NCI-H446 (cell line): Measurements from ENCODE around the gene TNNI3.
"Not testable (repeated sequence)": the region's sequence is repeated elsewhere in the genome, so short reads cannot be mapped to it uniquely, and the experiment has no call there.

ENCODE experiments used
- DNase-seq, 2 experiments: peaks; one replicate each; lab custom pipeline; 2025; lab: John Stamatoyannopoulos, UW

Gene TNNI3

DNA sequence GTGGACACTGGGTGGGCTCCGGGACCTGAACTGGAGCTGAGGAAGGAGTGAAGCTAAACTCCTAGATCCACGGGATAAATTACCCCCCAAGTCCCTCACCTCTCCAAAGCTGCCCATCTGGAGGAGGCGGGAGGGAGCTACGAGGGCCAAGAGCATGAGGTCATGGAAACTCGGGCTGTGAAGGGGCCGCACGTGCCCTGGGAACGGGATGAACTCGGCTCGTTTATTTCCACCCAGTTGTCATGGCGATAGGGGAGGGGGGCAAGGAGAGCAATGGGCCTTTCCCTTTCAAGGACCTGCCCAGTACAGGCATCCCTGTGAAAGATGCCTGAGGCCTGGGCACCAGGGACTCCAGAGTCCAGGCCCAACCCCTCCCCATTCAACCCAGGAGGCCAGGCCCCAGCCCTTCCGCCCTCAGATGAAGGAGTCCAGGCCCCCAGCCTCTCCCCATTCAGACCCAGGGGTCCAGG lies 43.9 kb downstream of the TNNI3 start:
- peak; percentile 16 to 32 for DNase-seq

DNA sequence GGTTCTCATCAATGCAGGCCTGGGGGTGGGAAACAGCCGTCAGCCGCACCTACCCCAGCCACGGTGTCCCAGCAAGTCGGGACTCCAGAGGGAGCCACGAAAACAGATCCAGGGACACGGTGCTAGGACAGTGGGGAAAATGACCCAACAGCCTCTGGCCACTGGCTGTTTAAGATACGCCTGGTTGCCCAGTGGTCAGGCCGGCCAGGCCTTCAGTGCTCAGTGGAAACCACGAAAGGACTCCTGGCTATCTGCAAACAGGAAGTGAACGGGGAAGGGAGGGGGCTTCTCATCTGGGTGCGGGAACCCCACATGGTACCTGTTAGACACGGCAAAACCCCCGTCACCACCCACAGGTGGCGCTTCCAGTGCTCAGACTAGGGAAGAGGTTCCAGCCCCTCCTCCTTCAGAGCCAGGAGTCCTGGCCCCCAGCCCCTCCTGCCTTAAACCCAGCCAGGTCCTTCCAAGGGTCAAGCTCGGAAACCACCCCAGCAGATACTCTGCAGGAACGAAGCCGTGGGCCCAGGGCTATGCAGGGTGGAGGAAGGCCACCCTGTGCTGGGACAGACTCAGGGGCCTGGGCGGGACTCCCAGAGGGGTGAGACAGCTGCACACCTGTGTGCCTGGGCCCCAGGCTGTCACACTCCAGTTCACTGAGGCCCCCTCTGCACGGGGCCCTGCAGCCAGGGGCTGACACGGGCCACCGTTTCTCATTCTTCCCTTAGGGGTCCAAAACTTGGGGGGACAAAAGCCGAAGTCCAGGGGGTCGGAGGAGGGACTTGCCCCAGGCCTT lies 44.6 kb downstream of the TNNI3 start:
- DNase-seq, result no peak

DNA sequence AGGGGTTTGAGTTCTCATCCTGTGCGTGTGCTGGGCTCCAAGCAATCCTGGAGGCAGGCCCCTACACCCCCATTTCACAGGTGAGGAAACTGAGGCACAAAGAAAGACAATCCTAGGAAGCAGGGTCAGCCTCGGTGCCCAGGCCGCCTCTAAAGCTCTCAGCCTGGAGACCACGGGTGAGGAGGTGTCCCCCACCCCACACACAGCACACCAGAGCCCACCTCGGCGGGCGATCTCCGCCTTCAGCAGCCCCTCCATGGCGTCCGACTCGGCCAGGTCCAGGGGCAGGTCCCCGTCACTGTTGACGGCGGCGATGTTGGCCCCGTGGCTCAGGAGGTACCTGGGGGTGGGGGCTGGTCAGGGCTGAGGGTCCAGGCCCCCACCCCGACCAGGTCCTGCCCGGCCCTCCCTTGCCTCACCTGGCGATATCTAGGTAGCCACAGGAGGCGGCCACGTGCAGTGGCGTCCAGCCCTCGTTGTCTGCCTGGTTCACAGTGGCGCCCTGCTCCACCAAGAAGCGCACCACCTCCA lies 45.2 kb downstream of the TNNI3 start:
- DNase-seq, result no peak

DNA sequence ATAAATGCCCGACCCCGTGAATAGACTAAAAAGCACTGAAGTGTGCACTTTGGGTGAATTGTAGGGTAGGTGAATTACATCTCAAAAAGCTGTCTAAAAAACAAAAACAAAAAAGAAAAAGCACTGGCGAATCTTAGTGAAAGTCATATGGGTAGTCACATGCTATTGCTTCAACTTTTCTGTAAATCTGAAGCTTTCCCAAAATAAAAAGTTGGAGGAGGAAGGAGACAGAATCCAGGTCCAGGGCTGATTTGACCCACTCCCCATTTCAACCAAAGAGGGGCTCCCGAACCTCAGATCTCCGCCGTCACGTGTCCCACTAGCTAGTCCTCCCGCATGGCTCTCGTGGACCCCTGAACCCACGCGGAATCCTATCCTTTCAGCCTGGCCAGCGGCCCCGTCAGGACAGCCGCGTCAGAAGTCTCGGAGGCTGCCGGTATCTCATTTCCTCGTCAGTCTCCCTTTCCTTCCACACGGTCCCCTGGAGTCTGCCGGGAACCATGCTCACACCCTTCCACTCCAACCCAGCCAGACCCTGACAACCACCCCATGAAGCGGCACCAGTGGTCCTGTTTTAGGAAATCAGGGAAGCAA lies 46.2 kb downstream of the TNNI3 start:
- DNase-seq, result no peak

DNA sequence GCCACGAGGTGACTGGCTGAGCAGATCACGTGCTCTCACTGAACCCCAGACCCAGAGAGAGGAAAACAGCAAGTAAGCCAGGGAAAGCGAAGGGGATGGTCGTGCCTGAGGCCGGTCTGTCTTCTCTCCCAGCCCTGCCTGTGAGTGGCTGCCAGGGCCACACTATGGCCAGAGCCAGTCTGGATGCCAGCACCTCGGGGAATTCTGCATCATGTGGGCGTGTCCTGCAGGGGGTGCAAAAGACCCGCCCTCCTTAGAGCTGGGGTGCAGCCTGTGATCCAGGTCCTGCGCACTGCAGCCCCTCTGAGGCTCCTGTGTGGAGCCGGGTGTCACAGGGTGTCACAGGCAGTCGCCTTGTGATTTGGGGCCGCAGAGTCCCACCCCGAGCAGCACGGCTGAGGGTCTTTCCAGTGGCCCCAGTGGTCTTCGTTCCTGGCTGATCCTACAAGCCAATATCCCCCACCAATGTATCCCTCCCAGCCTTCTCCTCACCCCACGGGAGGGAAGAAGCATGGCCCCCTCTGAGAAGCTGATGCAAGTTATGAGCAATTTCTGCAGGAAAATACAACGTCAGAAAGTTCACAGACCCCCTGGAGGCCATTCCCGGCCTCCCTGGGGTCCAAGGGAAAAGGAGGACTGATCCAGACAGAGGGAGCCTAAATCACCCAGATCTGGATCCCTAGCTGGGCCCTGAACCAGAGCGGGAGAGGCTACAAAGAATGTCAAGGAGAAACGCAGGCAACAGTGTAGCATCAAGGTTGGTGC lies 47.8 kb downstream of the TNNI3 start:
- no peak for DNase-seq

DNA sequence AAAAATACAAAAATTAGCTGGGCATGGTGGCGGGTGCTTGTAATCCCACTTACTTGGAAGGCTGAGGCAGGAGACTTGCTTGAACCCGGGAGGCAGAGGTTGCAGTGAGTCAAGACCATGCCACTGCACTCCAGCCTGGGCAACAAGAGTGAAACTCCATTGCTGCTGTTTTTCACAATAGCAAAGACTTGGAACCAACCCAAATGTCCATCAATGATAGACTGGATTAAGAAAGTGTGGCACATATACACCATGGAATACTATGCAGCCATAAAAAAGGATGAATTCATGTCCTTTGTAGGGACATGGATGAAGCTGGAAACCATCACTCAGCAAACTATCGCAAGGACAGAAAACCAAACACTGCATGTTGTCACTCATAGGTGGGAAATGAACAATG lies 50.3 kb downstream of the TNNI3 start:
- DNase-seq, result not testable (repeated sequence)

DNA sequence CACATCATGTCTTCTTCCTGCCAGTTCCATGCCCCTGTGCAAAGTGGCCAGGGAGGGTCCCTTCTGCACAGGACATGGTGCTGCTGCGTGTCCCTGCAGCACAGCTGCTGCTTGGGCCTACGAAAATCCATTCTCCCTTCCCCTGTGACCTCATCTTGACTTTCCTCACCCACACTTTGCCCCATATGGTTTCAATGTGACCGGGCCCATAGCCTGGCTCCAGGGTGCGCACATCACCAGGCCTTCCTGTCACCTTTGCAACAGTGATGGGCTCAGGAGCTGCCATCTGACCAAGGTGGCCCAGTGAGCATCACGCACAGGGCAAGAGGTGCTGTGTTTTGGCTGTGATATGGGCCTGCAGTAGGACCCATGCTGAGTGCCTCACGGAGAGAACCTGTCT lies 50.9 kb downstream of the TNNI3 start:
- no peak for DNase-seq

DNA sequence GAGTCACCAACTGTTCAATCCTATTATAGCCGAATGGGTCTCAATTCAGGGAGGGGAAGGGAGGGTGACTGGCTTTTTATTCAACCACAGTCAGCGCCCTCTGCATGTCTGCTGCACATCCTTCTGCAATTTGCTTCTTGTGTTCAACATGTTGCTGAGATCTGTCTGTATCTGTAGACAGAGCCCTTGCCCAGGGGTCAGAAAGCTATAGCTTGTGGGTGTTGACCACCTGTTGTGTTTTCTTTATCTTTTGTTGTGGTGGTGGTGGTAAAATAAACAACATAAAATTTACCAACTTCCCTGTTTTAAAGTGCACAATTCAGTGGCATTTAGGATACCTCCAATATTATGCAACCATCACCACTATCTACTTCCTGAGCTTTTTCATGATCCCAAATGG lies 52.3 kb downstream of the TNNI3 start:
- DNase-seq, result no peak

DNA sequence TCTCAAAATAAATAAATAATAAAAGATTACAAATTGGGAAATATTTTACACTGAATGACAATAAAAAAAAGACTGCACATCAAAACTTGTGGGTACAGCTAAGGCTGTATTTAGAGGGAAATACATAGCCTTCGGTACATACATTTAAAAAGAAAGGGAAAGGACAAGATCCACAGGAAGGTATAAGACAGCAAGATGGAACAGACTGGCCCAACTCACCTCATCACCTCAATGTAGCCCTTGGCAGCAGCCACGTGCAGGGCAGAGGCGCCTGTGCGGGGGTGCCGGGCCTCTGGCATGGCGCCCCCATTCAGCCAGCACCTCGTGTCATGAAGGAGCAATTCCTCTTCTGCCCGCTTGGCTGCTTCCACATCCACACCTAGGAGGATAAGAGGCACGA lies 54.3 kb downstream of the TNNI3 start:
- DNase-seq, result no peak
